HS-27A (cell line): ENCODE results near the gene KIAA1143.
A peak's percentile ranks its signal among the peaks of the same experiment; 100 is the strongest.

Experiments used
- DNase-seq: peaks from one replicate; pipeline ENCODE4 v3.0.0-alpha.2; 2012; ENCODE audit warnings: low read depth, missing footprints

Gene KIAA1143

GRCh38 chr3:44761424-44762169 is at the start of gene KIAA1143, which contains the start of gene KIF15:
Gene KIAA1143 (minus strand): TSS chr3:44761619. CDS start chr3:44761602, 17 bp downstream.
Gene KIF15 (plus strand): TSS chr3:44761794. CDS start chr3:44761866, 72 bp downstream.
- DNase-seq: peak; percentile 90

GRCh38 chr3:44805960-44806359 is 44.5 kb upstream of the KIAA1143 start:
- DNase-seq: no peak

- no peak for DNase-seq
Observed at GRCh38 chr3:44803298-44803697, 41.9 kb upstream of the KIAA1143 start.

GRCh38 chr3:44802011-44802410 is 40.6 kb upstream of the KIAA1143 start:
- no peak for DNase-seq

GRCh38 chr3:44795197-44795596 is 33.8 kb upstream of the KIAA1143 start:
- DNase-seq: no peak

GRCh38 chr3:44782891-44783290 is 21.5 kb upstream of the KIAA1143 start:
- DNase-seq: no peak

- DNase-seq: no peak
Observed at GRCh38 chr3:44772099-44772442, 10.7 kb upstream of the KIAA1143 start.

GRCh38 chr3:44771424-44772098 is 10.1 kb upstream of the KIAA1143 start:
- DNase-seq: no peak

GRCh38 chr3:44764248-44764647 is 2.8 kb upstream of the KIAA1143 start:
- DNase-seq: no peak

- no peak for DNase-seq
Observed at GRCh38 chr3:44762690-44763089, 1.3 kb upstream of the KIAA1143 start.

GRCh38 chr3:44762170-44762677 is 805 bp upstream of the KIAA1143 start:
- peak; percentile 14 for DNase-seq

- DNase-seq: peak; percentile 11
Observed at GRCh38 chr3:44761101-44761423, 357 bp downstream of the KIAA1143 start.

- DNase-seq: no peak
Observed at GRCh38 chr3:44734646-44735168, 26.7 kb downstream of the KIAA1143 start.

GRCh38 chr3:44729384-44729910 is 32.0 kb downstream of the KIAA1143 start, which contains the start of gene ZNF501:
Gene ZNF501 (plus strand): TSS chr3:44729635. CDS start chr3:44734422, 4,787 bp downstream.
- no peak for DNase-seq

GRCh38 chr3:44722103-44722401 is 39.4 kb downstream of the KIAA1143 start:
- no peak for DNase-seq

- no peak for DNase-seq
Observed at GRCh38 chr3:44721231-44722102, 40.0 kb downstream of the KIAA1143 start.

GRCh38 chr3:44712455-44713075 is 48.9 kb downstream of the KIAA1143 start, which contains the start of gene ZNF502:
Gene ZNF502 (plus strand): TSS chr3:44712660. CDS start chr3:44720262, 7,602 bp downstream.
- DNase-seq: peak; percentile 35
